K562 (cell line): ENCODE results near the gene POM121. TPM values are rescaled to one million over a fixed set of nuclear protein-coding genes. Genes with fewer than 3 reads are reported as not detected.
"Not testable (repeated sequence)": the region's sequence is repeated elsewhere in the genome, so short reads cannot be mapped to it uniquely, and the experiment has no call there.

Experiments used
- ATAC-seq: fragments of 200-7000 bp; cut with Tn5 transposase; 3 replicates; pipeline ENCODE4 v1.9.1; 2020; ENCODE audit warnings: moderate library complexity
- BruUV-seq: library from RNA; stranded (reverse); fragments of 400-500 nt; replicated peaks from 2 replicates; lab custom pipeline; 2021; lab: Mats Ljungman, UMichigan
- CTCF ChIA-PET: fragments of 300-600 bp; formaldehyde crosslinking; extraction: SDS; loops from one replicate; lab custom pipeline; 2021; ENCODE audit warnings: low intra/inter-chr PET ratio; lab: Yijun Ruan, JAX
- POLR2A ChIA-PET: fragments of 300-600, 350-650 bp; sonication (Branson Sonifier 250); formaldehyde crosslinking; extraction: SDS; loops from one replicate; lab custom pipeline; 2021; ENCODE audit warnings: antibody characterized with exemption, inconsistent platforms; lab: Yijun Ruan, JAX
- DNase-seq, 4 experiments: peaks; one replicate each; pipeline versions ENCODE4 v3.0.0 to v3.0.0-alpha.2; 2011 to 2018; ENCODE audit warnings: low spot score in 3 of 4, mixed read lengths in 3 of 4; ENCODE audit errors: extremely low read depth in 1 of 4
- FAIRE-seq: peaks from 2 replicates; lab custom pipeline; 2011; peaks lifted over from hg19 to GRCh38; lab: Jason Lieb, UNC
- H2AFZ ChIP-seq: 2 replicates; pipeline ENCODE4 v1.6.0; 2011; ENCODE audit warnings: low read depth, low read length, control low read depth, inconsistent platforms
- H3K27ac ChIP-seq: fragments of 200-600 bp; 3 replicates; pipeline ENCODE4 v1.8.0; 2011; ENCODE audit warnings: low read depth, mild to moderate bottlenecking, control low read depth, inconsistent platforms, low read length, moderate library complexity, mixed read lengths; ENCODE audit errors: extremely low read depth
- H3K27me3 ChIP-seq, 2 experiments: fragments of 300-600 bp in 1 of 2; 2 replicates in 1 of 2; 3 replicates in 1 of 2; pipeline versions ENCODE4 v1.6.0 to v1.8.0; 2011; ENCODE audit warnings: inconsistent platforms in 2 of 2, low read length in 2 of 2, mild to moderate bottlenecking in 1 of 2, mixed read lengths in 1 of 2, moderate library complexity in 1 of 2; ENCODE audit not compliant: control insufficient read depth in 2 of 2, insufficient read depth in 2 of 2
- H3K36me3 ChIP-seq: fragments of 300-600 bp; 3 replicates; pipeline ENCODE4 v1.8.0; 2011; ENCODE audit warnings: mild to moderate bottlenecking, low read length, inconsistent platforms; ENCODE audit not compliant: control insufficient read depth, insufficient read depth
- H3K4me1 ChIP-seq, 2 experiments: fragments of 200-600 bp in 1 of 2; replicated peaks in 1 of 2; 2 replicates in 1 of 2; 3 replicates in 1 of 2; pipeline versions ENCODE4 v1.5.1 to v1.8.0; 2011; ENCODE audit warnings: inconsistent platforms in 2 of 2, low read length in 2 of 2, mild to moderate bottlenecking in 1 of 2, mixed read lengths in 1 of 2, moderate library complexity in 1 of 2; ENCODE audit not compliant: control insufficient read depth in 2 of 2, insufficient read depth in 2 of 2
- H3K4me2 ChIP-seq: 2 replicates; pipeline ENCODE4 v1.6.1; 2011; ENCODE audit warnings: low read length, control low read depth, inconsistent platforms, mixed read lengths; ENCODE audit not compliant: insufficient read depth
- H3K4me3 ChIP-seq: fragments of 200-600 bp; sonication (generic), shearing (Covaris generic); 2 replicates; pipeline ENCODE4 v1.5.1; 2016; ENCODE audit warnings: control low read depth, inconsistent platforms
- H3K79me2 ChIP-seq: fragments of 200-600 bp; 3 replicates; pipeline ENCODE4 v1.8.0; 2011; ENCODE audit warnings: low read length, inconsistent platforms; ENCODE audit not compliant: control insufficient read depth, insufficient read depth
- H3K9ac ChIP-seq, 2 experiments: 2 replicates each; pipeline versions ENCODE4 v1.6.0 to v1.6.1; 2011; ENCODE audit warnings: low read depth in 2 of 2, low read length in 2 of 2, control low read depth in 1 of 2, inconsistent platforms in 1 of 2, mild to moderate bottlenecking in 1 of 2, mixed read lengths in 1 of 2; ENCODE audit not compliant: insufficient read depth in 1 of 2
- H3K9me1 ChIP-seq: one replicate; pipeline ENCODE4 v1.6.0; 2011; ENCODE audit warnings: inconsistent platforms, mild to moderate bottlenecking, low read length, moderate library complexity; ENCODE audit not compliant: control insufficient read depth, insufficient read depth
- H3K9me3 ChIP-seq: replicated peaks from 2 replicates; pipeline ENCODE4 v1.5.1; 2011; ENCODE audit warnings: low read depth, low read length, inconsistent platforms; ENCODE audit not compliant: control insufficient read depth, insufficient read depth
- H4K20me1 ChIP-seq: replicated peaks from 2 replicates; pipeline ENCODE4 v1.6.1; 2011; ENCODE audit warnings: low read length, inconsistent platforms, mixed read lengths; ENCODE audit not compliant: control insufficient read depth, insufficient read depth
- POLR2A ChIP-seq: fragments of 450-650 bp; conservative IDR thresholded peaks from 2 replicates; pipeline ENCODE4 v1.6.1; 2016
- POLR2G ChIP-seq: fragments of 200-400 bp; formaldehyde crosslinking; IDR thresholded peaks from 2 replicates; pipeline ENCODE4 v1.6.1; 2017; ENCODE audit warnings: low read depth, mild to moderate bottlenecking, antibody characterized with exemption, low read length, moderate library complexity
- RAD21 ChIP-seq, 2 experiments: fragments of 250-450 bp in 1 of 2; fragments of 450-650 bp in 1 of 2; sonication (Bioruptor Pico) in 1 of 2; formaldehyde crosslinking in 1 of 2; IDR thresholded peaks in 1 of 2; conservative IDR thresholded peaks in 1 of 2; 2 replicates each; pipeline versions ENCODE4 v1.4.0 to v1.8.0; 2020 to 2022; ENCODE audit warnings: mild to moderate bottlenecking in 2 of 2, moderate library complexity in 1 of 2
- RBFOX2 ChIP-seq: fragments of 200-400 bp; formaldehyde crosslinking; IDR thresholded peaks from 2 replicates; pipeline ENCODE4 v1.6.1; 2017; ENCODE audit warnings: low read depth, mild to moderate bottlenecking, low read length, moderate library complexity
- WGBS: fragments of 100-300 bp; shearing (Covaris generic); methylation state at CpG from one replicate; pipeline ENCODE4 v1.1.6; 2016; ENCODE audit warnings: low coverage, mixed read lengths; ENCODE audit not compliant: insufficient coverage; ENCODE audit errors: missing lambda C conversion rate; 5-methylcytosine and 5-hydroxymethylcytosine counted together
- in situ Hi-C: fragments of 300-500 bp; cut with MboI; formaldehyde crosslinking; loops from 4 replicates; pipeline ENCODE4 v1.15.0; 2018; ENCODE audit warnings: inconsistent platforms, mixed read lengths
- intact Hi-C: fragments of 100-400 bp; cut with micrococcal nuclease; formaldehyde crosslinking; loops from 2 replicates; pipeline ENCODE4 v1.14.2; 2022
- polyA plus RNA-seq, 8 experiments: library from polyadenylated mRNA; depleted of rRNA in 4 of 8; stranded (reverse) in 5 of 8; unstranded in 3 of 8; fragments of >200 nt; fragmentation: Nextera tagmentation in 2 of 8; fragmentation: Illumina TruSeq in 1 of 8; extraction: Ambion mirVana in 2 of 8; extraction: Trizol in 1 of 8; gene quantifications; 2 replicates each; pipeline versions ENCODE4 v1.2.1 to v1.2.3, GENCODE V29; 2011 to 2014; ENCODE audit warnings: inconsistent platforms in 1 of 8, missing spikeins in 1 of 8
- total RNA-seq, 7 experiments: library from RNA; depleted of rRNA in 6 of 7; stranded (reverse); fragments of >200 nt in 6 of 7; fragmentation: Illumina TruSeq in 2 of 7; extraction: Trizol in 2 of 7; gene quantifications; 2 replicates each; pipeline versions ENCODE4 v1.2.1 to v1.2.3, GENCODE V29; 2011 to 2021; ENCODE audit warnings: low replicate concordance in 1 of 7
- TF ChIP-seq, protein P1 (sequence below): sonication (generic); formaldehyde crosslinking; IDR thresholded peaks from 2 replicates; pipeline ENCODE4 v1.8.1; 2023; ENCODE audit warnings: mild to moderate bottlenecking, missing genetic modification reagents

The POM121 gene
- total and polyA plus RNA-seq, 9 of the 15 experiments (the other 6 are each of a cell fraction or from before 2014, with no cell fraction given): 3.6 to 112 (median 12.5) TPM

- TF ChIP-seq POLR2G (peak; percentile 45), RAD21 (CRISPR knock-in tag; conservative IDR thresholded peaks at IDR 0.05 in 1 of 2, IDR thresholded peaks at IDR 0.05 in 1 of 2) (peak; percentile 16 to 42; a peak in 2 of 4 replicates), POLR2A (peak; percentile 35; the same call in 1 of the 2 replicates)
- TF ChIP-seq, protein P1, sequence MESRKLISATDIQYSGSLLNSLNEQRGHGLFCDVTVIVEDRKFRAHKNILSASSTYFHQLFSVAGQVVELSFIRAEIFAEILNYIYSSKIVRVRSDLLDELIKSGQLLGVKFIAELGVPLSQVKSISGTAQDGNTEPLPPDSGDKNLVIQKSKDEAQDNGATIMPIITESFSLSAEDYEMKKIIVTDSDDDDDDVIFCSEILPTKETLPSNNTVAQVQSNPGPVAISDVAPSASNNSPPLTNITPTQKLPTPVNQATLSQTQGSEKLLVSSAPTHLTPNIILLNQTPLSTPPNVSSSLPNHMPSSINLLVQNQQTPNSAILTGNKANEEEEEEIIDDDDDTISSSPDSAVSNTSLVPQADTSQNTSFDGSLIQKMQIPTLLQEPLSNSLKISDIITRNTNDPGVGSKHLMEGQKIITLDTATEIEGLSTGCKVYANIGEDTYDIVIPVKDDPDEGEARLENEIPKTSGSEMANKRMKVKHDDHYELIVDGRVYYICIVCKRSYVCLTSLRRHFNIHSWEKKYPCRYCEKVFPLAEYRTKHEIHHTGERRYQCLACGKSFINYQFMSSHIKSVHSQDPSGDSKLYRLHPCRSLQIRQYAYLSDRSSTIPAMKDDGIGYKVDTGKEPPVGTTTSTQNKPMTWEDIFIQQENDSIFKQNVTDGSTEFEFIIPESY (CRISPR knock-in tag): peak; percentile 25; the same call in 1 of the 2 replicates
Measured at GRCh38 chr7:72946130-72946745, 21.3 kb downstream of the POM121 start (continued).

- TF ChIP-seq POLR2G (peak; percentile 65), RBFOX2 (peak; percentile 43; the same call in 1 of the 2 replicates)
- intact Hi-C loops, H3K9ac ChIP-seq, FAIRE-seq, H3K27me3 ChIP-seq, H3K4me1 ChIP-seq, H3K9me1 ChIP-seq, POLR2A ChIA-PET, H3K4me3 ChIP-seq, DNase-seq, CTCF ChIA-PET, H3K27ac ChIP-seq, BruUV-seq, H4K20me1 ChIP-seq, ATAC-seq, H3K4me2 ChIP-seq, H3K9me3 ChIP-seq, H3K79me2 ChIP-seq, H2AFZ ChIP-seq: not testable (repeated sequence)
- WGBS: 100% methylated on average over 12 of the region's 23 CpGs
- peaks cover 23% of the 10 kb centered on the region; the same call in 1 of the 3 replicates for H3K36me3 ChIP-seq
- in situ Hi-C loops: loop anchor here (10.0 kb wide), 1 partner anchor 496 kb away; no protein-coding TSS in a partner anchor
Measured at GRCh38 chr7:72948714-72949113, 23.8 kb downstream of the POM121 start.

DNA sequence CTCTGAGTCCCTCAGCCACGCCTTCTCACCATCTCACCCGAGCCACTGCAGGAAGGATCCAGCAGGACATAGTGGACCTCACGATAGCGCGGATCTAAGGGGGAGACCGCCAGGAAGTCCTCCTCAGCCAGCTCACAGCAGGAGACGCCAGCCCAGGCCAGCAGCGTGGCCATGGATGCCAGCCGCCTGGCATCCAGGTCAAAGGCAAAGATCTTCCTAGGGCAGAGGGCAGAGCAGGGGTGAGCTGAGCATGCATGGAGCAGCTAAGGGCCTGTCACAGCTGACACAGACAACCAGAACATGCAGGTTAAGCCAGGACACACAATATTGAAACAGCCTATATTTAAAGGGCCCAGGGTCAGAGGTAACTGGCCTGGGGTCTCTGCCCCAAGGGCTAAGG is 24.4 kb downstream of the POM121 start:
- H3K4me3 ChIP-seq, BruUV-seq, DNase-seq, FAIRE-seq, H3K9me1 ChIP-seq, H2AFZ ChIP-seq, H3K4me2 ChIP-seq, H3K27me3 ChIP-seq, H3K9me3 ChIP-seq, H3K79me2 ChIP-seq, CTCF ChIA-PET, intact Hi-C loops, POLR2A ChIA-PET, H4K20me1 ChIP-seq, H3K9ac ChIP-seq, H3K4me1 ChIP-seq, ATAC-seq, H3K27ac ChIP-seq: not testable (repeated sequence)
- in situ Hi-C loops: loop anchor here (10.0 kb wide), 1 partner anchor 496 kb away; no protein-coding TSS in a partner anchor
- H3K36me3 ChIP-seq: peaks cover 23% of the 10 kb centered on the region; the same call in 1 of the 3 replicates
- WGBS: 96% methylated on average over 3 of the region's 9 CpGs
